Retina (tissue), 1 donor: ENCODE results near the gene MTFMT.
A peak's percentile ranks its signal among the peaks of the same experiment; 100 is the strongest.
"Not testable (repeated sequence)": the region's sequence is repeated elsewhere in the genome, so short reads cannot be mapped to it uniquely, and the experiment has no call there.

Experiments used
- DNase-seq: peaks from one replicate; pipeline ENCODE4 v3.0.0-alpha.2; 2016

Gene MTFMT

GRCh38 chr15:65059931-65060596, 30.6 kb upstream of the MTFMT start:
- DNase-seq = no peak

GRCh38 chr15:65059369-65059750, 29.9 kb upstream of the MTFMT start:
- no peak for DNase-seq

GRCh38 chr15:65058394-65059368, 29.2 kb upstream of the MTFMT start:
- DNase-seq = no peak

GRCh38 chr15:65057549-65057940, 28.1 kb upstream of the MTFMT start:
- DNase-seq = no peak

GRCh38 chr15:65056868-65057548, 27.6 kb upstream of the MTFMT start:
- no peak for DNase-seq

GRCh38 chr15:65056106-65056505, 26.7 kb upstream of the MTFMT start:
- DNase-seq = no peak

- no peak for DNase-seq
Observed at GRCh38 chr15:65055201-65055870, 25.9 kb upstream of the MTFMT start.

GRCh38 chr15:65054333-65055200, 25.1 kb upstream of the MTFMT start:
- peak; percentile 90 for DNase-seq

- no peak for DNase-seq
Observed at GRCh38 chr15:65052956-65053355, 23.5 kb upstream of the MTFMT start.

- DNase-seq = no peak
Observed at GRCh38 chr15:65051266-65051665, 21.8 kb upstream of the MTFMT start.

- DNase-seq = no peak
Observed at GRCh38 chr15:65050270-65050669, 20.8 kb upstream of the MTFMT start.

- peak; percentile 93 for DNase-seq
Observed at GRCh38 chr15:65049418-65049840, 20.0 kb upstream of the MTFMT start.

- no peak for DNase-seq
Observed at GRCh38 chr15:65048241-65048640, 18.8 kb upstream of the MTFMT start.

- DNase-seq = peak; percentile 58
Observed at GRCh38 chr15:65044724-65045481, 15.5 kb upstream of the MTFMT start, which contains the start of gene SLC51B. Gene SLC51B, plus strand, starts transcription at chr15:65045387. Its CDS starts 4,618 bp downstream, at chr15:65050005.

GRCh38 chr15:65044218-65044617, 14.8 kb upstream of the MTFMT start:
- not testable (repeated sequence) for DNase-seq

GRCh38 chr15:65042776-65043327, 13.4 kb upstream of the MTFMT start:
- DNase-seq = no peak

- DNase-seq = no peak
Observed at GRCh38 chr15:65041787-65042186, 12.3 kb upstream of the MTFMT start.

GRCh38 chr15:65040461-65040860, 11.0 kb upstream of the MTFMT start:
- no peak for DNase-seq

GRCh38 chr15:65038836-65039235, 9.4 kb upstream of the MTFMT start:
- peak; percentile 26 for DNase-seq

GRCh38 chr15:65038428-65038827, 9.0 kb upstream of the MTFMT start:
- DNase-seq = no peak

GRCh38 chr15:65037309-65037708, 7.9 kb upstream of the MTFMT start:
- DNase-seq = no peak
